Uterus (tissue), 2 donors: ENCODE data around the gene HPS4.

ENCODE experiments used
- POLR2A ChIP-seq, 2 donors: fragments of 450-650 bp; IDR thresholded peaks; one replicate each; pipeline ENCODE4 v1.6.1; 2016; ENCODE audit warnings: antibody characterized with exemption in 2 of 2, mild to moderate bottlenecking in 1 of 2, moderate library complexity in 1 of 2
- TF ChIP-seq, protein P1 (sequence below), 4 experiments: fragments of 200-600 bp in 2 of 4; fragments of 450-650 bp in 2 of 4; sonication (generic) in 2 of 4; IDR thresholded peaks; one replicate each; pipeline ENCODE4 v1.5.1; 2016 to 2019; ENCODE audit warnings: antibody characterized with exemption in 4 of 4, mild to moderate bottlenecking in 2 of 4, moderate library complexity in 1 of 4

DNA sequence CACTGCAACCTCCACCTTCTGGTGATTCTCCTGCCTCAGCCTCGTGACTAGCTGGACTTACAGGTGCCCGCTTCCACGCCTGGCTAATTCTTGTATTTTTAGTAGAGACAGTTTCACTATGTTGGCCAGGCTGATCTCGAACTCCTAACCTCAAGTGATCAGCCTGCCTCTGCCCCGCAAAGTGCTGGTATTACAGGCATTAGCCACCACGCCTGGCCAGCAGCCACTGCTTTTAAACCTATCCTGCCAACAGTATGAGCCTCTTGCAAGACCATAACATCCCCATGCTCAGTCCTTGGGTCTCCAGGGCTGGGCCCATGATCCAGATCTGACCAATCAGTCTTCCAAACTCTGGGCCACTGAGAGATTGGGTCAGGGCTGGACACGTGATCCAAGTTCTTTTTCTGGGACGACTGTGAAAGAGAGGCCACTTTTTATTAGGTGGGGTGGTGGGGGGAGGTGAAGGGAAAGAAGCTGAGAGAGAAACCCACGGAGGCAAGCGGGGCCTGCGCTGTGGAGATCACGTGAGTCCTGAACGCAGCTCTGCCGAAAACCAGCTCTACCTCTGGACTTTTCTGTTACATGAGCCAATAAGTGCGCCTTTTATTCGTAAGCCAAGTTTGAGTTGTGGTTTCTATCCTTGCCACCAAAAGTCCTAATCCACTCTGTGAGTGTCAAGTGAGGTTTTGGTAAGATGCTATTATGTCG, 36.6 kb downstream of the HPS4 start:
- TF ChIP-seq, protein P1, sequence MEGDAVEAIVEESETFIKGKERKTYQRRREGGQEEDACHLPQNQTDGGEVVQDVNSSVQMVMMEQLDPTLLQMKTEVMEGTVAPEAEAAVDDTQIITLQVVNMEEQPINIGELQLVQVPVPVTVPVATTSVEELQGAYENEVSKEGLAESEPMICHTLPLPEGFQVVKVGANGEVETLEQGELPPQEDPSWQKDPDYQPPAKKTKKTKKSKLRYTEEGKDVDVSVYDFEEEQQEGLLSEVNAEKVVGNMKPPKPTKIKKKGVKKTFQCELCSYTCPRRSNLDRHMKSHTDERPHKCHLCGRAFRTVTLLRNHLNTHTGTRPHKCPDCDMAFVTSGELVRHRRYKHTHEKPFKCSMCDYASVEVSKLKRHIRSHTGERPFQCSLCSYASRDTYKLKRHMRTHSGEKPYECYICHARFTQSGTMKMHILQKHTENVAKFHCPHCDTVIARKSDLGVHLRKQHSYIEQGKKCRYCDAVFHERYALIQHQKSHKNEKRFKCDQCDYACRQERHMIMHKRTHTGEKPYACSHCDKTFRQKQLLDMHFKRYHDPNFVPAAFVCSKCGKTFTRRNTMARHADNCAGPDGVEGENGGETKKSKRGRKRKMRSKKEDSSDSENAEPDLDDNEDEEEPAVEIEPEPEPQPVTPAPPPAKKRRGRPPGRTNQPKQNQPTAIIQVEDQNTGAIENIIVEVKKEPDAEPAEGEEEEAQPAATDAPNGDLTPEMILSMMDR (IDR thresholded peaks at IDR 0.05), result no peak
- no peak for TF ChIP-seq POLR2A (IDR thresholded peaks at IDR 0.05)
